Omental fat pad (tissue), 4 donors: ENCODE measurements around the gene MYH10. TPM values are rescaled to one million over a fixed set of nuclear protein-coding genes. Genes with fewer than 3 reads are reported as not detected.
A peak's percentile ranks its signal among the peaks of the same experiment; 100 is the strongest.

Source experiments
- ATAC-seq: fragments of 150-250 bp; one replicate; pipeline ENCODE4 v1.9.1; 2016; ENCODE audit warnings: mild to moderate bottlenecking, moderate library complexity; ENCODE audit not compliant: low FRiP score
- DNase-seq: peaks from one replicate; pipeline ENCODE4 v3.0.0-alpha.2; 2019; ENCODE audit warnings: low spot score
- total RNA-seq, 4 donors: library from RNA; depleted of rRNA; stranded (reverse); fragments of >200 nt; gene quantifications; one replicate each; pipeline ENCODE4 v1.1.0, GENCODE V29; 2016
- TF ChIP-seq, protein P1 (sequence below), 3 donors: fragments of 450-650 bp; IDR thresholded peaks; one replicate each; pipeline ENCODE4 v1.5.1; 2016 to 2017; ENCODE audit warnings: antibody characterized with exemption in 3 of 3, mild to moderate bottlenecking in 3 of 3, moderate library complexity in 2 of 3

MYH10 gene
- total RNA-seq = 10 to 100 TPM; 41.1 to 99.3 (median 51.8) TPM

DNA sequence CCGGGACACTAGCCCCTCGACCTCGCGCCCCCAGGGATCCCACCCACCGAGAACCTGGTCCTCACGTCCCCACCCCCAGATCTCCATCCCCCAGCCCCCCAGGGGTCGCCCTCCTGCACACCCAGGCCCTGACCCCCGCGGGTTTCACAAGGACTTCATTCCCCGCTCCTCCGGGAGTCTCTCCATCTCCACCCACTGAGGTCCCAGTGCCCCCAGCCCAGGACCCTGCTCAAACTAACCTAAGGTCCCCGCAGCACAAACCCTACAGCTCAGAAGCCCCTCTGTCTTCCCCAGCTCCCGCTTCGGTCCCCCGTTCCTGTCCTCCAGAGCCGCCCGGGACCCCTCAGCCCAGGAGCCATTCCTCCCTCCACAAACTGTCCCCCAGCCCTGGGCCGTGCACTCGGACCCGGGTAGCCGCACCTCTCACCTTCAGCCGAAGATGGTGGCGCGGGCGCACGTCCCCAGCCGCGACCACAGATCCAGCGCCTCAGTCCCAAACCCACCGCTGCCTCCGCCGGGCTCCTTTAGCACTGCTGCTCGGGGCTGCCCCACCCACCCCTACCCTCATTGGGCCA, at the start of gene MYH10:
TSS of gene MYH10 (minus strand) at position 499 of the 575 bp plus-strand sequence. CDS start 7,479 bp downstream, outside the sequence.
- DNase-seq (no peak), ATAC-seq (no peak)
- TF ChIP-seq, protein P1, sequence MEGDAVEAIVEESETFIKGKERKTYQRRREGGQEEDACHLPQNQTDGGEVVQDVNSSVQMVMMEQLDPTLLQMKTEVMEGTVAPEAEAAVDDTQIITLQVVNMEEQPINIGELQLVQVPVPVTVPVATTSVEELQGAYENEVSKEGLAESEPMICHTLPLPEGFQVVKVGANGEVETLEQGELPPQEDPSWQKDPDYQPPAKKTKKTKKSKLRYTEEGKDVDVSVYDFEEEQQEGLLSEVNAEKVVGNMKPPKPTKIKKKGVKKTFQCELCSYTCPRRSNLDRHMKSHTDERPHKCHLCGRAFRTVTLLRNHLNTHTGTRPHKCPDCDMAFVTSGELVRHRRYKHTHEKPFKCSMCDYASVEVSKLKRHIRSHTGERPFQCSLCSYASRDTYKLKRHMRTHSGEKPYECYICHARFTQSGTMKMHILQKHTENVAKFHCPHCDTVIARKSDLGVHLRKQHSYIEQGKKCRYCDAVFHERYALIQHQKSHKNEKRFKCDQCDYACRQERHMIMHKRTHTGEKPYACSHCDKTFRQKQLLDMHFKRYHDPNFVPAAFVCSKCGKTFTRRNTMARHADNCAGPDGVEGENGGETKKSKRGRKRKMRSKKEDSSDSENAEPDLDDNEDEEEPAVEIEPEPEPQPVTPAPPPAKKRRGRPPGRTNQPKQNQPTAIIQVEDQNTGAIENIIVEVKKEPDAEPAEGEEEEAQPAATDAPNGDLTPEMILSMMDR (IDR thresholded peaks at IDR 0.05) = no peak

DNA sequence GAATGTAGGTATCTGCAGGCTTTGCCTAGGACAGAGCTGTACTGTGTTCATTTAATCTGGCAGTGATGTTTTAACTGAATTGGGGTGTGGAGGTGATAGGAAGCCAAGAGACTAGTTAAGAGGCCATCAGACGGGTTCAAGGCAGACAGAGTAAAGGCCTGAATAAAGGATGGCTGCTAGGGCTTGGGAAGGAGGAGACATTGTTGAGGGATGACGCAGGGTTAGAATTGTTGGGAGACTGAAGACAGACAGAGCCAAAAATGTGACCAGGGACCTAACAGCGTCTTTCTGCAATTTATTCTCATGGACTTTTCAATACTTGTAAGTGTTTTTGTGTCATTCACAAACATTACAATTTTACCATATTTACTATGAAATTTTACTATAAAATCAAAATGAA, 48.6 kb upstream of the MYH10 start:
- no peak for ATAC-seq
- TF ChIP-seq, protein P1 (IDR thresholded peaks at IDR 0.05) = no peak
- DNase-seq = no peak

DNA sequence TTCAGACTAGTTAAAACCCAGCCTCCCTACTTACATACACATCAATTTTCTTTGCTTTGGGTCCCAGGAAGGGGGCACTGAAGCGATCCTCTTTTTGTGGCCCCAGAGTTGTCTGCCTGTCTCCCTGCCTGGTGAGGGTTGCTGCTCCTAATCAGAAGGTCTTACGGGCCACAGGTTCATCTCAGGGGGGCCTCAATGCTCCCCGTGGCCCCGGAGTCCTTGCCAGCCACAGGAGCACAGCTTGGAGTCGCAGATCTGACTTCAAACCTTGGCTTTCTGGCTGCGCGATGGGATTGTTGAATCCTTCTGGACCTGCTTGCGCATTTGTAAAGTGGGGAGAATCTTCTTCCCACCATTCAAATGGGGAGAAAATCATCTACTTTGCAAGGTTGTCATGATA, 44.8 kb upstream of the MYH10 start:
- DNase-seq = no peak
- TF ChIP-seq, protein P1 (IDR thresholded peaks at IDR 0.05) = no peak
- ATAC-seq = no peak

DNA sequence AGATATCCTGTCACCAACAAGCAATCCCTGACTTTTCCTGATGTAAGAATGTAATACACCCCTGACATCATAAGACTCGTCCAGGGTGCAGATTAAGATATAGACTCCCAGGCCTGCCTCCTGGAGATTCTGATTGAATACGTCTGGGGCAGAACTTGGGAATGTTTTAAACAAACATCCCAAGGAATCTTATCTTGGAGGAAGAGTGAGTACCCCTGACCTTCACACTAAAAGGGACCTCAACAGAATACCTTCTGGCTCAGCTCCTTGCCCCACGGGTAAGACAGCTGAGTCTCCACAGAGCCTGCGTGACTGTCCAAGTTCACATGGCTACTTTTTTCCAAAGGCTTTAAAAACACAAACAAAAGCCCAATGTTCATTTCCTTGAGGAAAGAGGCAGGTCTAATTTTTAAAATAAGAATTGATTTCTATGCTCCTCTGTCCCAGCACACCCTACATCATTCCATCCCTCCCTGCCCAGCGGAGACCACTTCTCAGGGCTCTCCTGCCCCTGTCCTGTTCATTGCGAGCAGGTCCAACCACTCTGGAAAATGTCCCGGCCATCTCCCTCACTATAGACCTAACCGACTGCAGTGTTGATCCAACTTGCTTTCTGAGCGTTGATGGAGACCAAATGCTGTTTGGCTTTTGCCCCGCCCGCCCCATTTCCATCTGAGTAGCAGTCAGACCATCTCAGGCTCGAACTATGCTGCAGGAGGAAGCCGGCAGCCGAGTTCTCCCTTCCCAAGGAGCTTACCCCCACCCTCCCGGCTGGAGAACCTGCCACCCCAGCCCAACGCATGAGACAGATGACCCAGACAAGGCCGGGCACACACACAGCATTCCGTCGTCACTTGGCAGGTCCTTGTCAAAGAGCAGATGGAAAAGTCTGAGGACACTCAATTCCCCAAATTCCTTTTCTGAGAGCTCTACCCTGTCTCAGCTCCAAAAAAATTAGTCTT, 44.1 kb upstream of the MYH10 start:
- TF ChIP-seq, protein P1 (IDR thresholded peaks at IDR 0.05) = no peak
- no peak for DNase-seq
- ATAC-seq = peak; percentile 41

DNA sequence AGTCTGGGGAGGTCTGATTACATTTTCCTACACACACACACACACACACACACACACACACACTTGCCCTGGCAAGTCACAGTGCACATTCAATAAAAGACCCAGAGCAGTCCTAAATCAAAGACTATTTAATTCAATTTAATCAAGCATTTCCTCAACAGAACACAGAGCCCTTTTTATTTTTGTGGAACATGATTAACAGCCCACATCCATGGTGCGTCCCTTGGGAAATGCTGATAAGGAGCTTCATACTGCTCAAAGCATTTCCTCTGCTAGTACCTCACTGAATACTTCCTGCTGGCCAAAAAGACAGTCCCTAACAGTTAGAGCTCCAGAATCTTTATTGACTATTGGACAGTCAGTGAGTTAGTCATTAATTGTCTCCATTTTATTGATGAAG, 43.1 kb upstream of the MYH10 start:
- TF ChIP-seq, protein P1 (IDR thresholded peaks at IDR 0.05) = no peak
- no peak for DNase-seq
- no peak for ATAC-seq

DNA sequence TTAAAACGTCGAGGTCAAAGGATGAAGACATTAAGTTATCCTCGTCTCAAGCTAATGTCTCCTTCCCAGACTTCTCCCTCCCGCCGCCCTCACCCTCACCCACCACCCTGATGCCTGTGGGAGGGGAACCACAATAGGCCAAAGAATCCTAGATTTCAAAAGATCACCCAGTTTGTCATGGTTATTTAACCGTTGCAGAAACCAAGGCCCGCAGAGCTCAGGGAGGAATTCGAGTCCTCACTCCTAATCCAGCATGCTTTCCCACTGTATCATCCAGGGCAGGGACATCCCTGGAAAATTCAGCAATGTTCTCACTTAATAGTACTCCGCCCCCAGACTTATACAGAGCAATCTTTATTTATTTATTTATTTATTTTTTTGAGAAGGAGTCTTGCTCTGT, 41.8 kb upstream of the MYH10 start:
- TF ChIP-seq, protein P1 (IDR thresholded peaks at IDR 0.05) = no peak
- no peak for ATAC-seq

More for the DNA sequence above, 41.8 kb upstream of the MYH10 start:
- no peak for DNase-seq
